Measurements from ENCODE around the gene MGAT4B. TPM values are rescaled to one million over a fixed set of nuclear protein-coding genes. Genes with fewer than 3 reads are reported as not detected.

Gene MGAT4B
- total and polyA plus RNA-seq, 2 of the 13 experiments (the other 11 are each of a cell fraction or from before 2014, with no cell fraction given) = 93.5 to 130 TPM

- DNase-seq (ENCODE audit: low spot score) = no peak
- CTCF ChIA-PET (ENCODE audit: low intra/inter-chr PET ratio, low total read pairs) = interaction anchor here (0.5 to 2.5 kb wide), 3 partner anchors 32 to 127 kb away, joined by 3 to 11 read pairs (median 3); no protein-coding TSS in a partner anchor
- TF ChIP-seq ZEB1 (IDR thresholded peaks at IDR 0.05; ENCODE audit: insufficient replicate concordance, low read depth) (no peak), ZBTB4 (CRISPR knock-in tag; IDR thresholded peaks at IDR 0.05; ENCODE audit: borderline replicate concordance) (no peak), ZNF326 (CRISPR knock-in tag; IDR thresholded peaks at IDR 0.05; ENCODE audit: borderline replicate concordance) (no peak), ZNF296 (CRISPR knock-in tag; conservative IDR thresholded peaks at IDR 0.05) (no peak), ZNF746 (CRISPR knock-in tag; IDR thresholded peaks at IDR 0.05) (no peak), XRCC5 (optimal IDR thresholded peaks at IDR 0.05; ENCODE audit: low read length) (no peak), ZNF10 (CRISPR knock-in tag; IDR thresholded peaks at IDR 0.05; ENCODE audit: borderline replicate concordance, low read depth) (no peak), PCBP1 (IDR thresholded peaks at IDR 0.05; ENCODE audit: borderline replicate concordance, low read depth, low read length) (0 out of 2 replicates have a peak, but pooled peaks have one; percentile 54), SIN3A (IDR thresholded peaks at IDR 0.05; ENCODE audit: borderline replicate concordance, low read depth, low read length) (no peak), ZKSCAN1 (IDR thresholded peaks at IDR 0.05; ENCODE audit: low read length) (no peak), RAD21 (CRISPR knock-in tag; IDR thresholded peaks at IDR 0.05) (no peak), ZFY (CRISPR knock-in tag; IDR thresholded peaks at IDR 0.05) (peak; percentile 3; the same call in 1 of the 2 replicates), HMGA1 (CRISPR knock-in tag; conservative IDR thresholded peaks at IDR 0.05) (no peak), ZNF850 (CRISPR knock-in tag; conservative IDR thresholded peaks at IDR 0.05) (no peak), ZNF704 (CRISPR knock-in tag; IDR thresholded peaks at IDR 0.05; ENCODE audit: borderline replicate concordance) (no peak), YEATS2 (CRISPR knock-in tag; IDR thresholded peaks at IDR 0.05; ENCODE audit: borderline replicate concordance) (no peak), SMC3 (IDR thresholded peaks at IDR 0.05; ENCODE audit: low read length) (no peak), CENPX (CRISPR knock-in tag; IDR thresholded peaks at IDR 0.05) (no peak), PBX2 (CRISPR knock-in tag; IDR thresholded peaks at IDR 0.05) (no peak)
Measured at GRCh38 chr5:179795049-179795862, 11.4 kb downstream of the MGAT4B start.

More at GRCh38 chr5:179795049-179795862, 11.4 kb downstream of the MGAT4B start:
- no peaks in the 10 kb centered on the region for H4K20me1 ChIP-seq (ENCODE audit: insufficient read depth, low read length)
- H3K36me3 ChIP-seq (replicated peaks in 1 of 2; ENCODE audit: control insufficient read depth in 1 of 2, insufficient read depth in 2 of 2, low read length in 2 of 2) = peaks cover 18 to 25% of the 10 kb centered on the region in 2 experiments; a peak in 4 of 5 replicates
- H3K79me2 ChIP-seq (ENCODE audit: insufficient read depth, low read length) = no peaks in the 10 kb centered on the region
- intact Hi-C loops (cut with micrococcal nuclease; ENCODE audit: unreplicated experiment) (no loop called here), in situ Hi-C loops (cut with HindIII; ENCODE audit: extremely low pct_ligation_motif_present, low pct_unique_long_range_greater_than_20kb) (no loop called here)
- WGBS (ENCODE audit: low lambda C conversion rate) = 10% methylated on average over 2 of the region's 53 CpGs
- peak overlapping the region; percentile 58 to 78 (median 76); a peak in 5 of 6 replicates for H3K4me3 ChIP-seq (replicated peaks in 1 of 3; ENCODE audit: insufficient read depth in 1 of 3, low read depth in 2 of 3, low read length in 3 of 3)
- peaks cover 39% of the 10 kb centered on the region for H3K4me1 ChIP-seq (ENCODE audit: insufficient read depth, low read length)
- POLR2A ChIA-PET = interaction anchor here (0.7 to 2.3 kb wide), 8 partner anchors 24 to 171 kb away, joined by 3 to 11 read pairs (median 5); partner anchors contain the start of genes HNRNPH1, MAML1 and SQSTM1
- peak overlapping the region; percentile 77 for H3K27ac ChIP-seq (ENCODE audit: extremely low read length, insufficient read depth, low read length)
- peak overlapping the region; percentile 76 for H3K9ac ChIP-seq (ENCODE audit: insufficient read depth, low read depth, low read length)
- no TSS peak for BruUV-seq (replicated peaks)
- H3K27me3 ChIP-seq (ENCODE audit: control insufficient read depth in 1 of 2, insufficient read depth in 2 of 2, low read length in 2 of 2) = no peaks in the 10 kb centered on the region
- H3K9me3 ChIP-seq (ENCODE audit: low read length) = no peaks in the 10 kb centered on the region
- ATAC-seq = peak; percentile 19
- peak overlapping the region; percentile 86 for H3K4me2 ChIP-seq (ENCODE audit: low read depth, low read length)
- no peak overlapping the region for H2AFZ ChIP-seq (ENCODE audit: low read length)
- no peak for FAIRE-seq

Measured in HepG2 (cell line).